Stimulated activated CD4-positive, alpha-beta T cell treated with anti-CD3 and anti-CD28 coated beads, TNF-alpha, amount 100 ng/mL, for 4 hours (primary cell): ENCODE measurements around the gene ACSL5.
A peak's percentile ranks its signal among the peaks of the same experiment; 100 is the strongest.

ENCODE experiments used
- DNase-seq, 3 experiments: peaks; one replicate each; pipeline ENCODE4 v3.0.0-alpha.2; 2020; ENCODE audit warnings: low read depth in 3 of 3

ACSL5 gene

DNA sequence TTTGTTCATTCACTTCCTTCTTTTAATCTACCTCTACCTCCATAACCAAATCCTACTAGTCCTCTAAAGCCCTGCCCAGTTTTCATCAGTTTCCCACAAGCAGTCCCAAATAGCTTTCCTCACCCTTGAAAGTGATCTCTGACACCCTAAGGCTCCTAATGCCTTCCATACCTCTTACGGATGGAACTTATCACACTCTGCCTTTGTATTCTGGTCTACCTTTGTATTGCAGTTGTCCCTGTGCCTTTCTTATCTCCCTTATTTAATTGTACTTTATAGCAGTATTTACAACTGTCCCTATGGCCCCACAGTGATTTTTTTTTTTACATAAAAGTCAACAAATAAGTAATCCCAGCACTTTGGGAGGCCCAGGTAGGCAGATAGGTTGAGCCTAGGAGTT, 33.8 kb downstream of the ACSL5 start:
- DNase-seq: no peak

GRCh38 chr10:112409299-112409698, 35.4 kb downstream of the ACSL5 start:
- no peak for DNase-seq

DNA sequence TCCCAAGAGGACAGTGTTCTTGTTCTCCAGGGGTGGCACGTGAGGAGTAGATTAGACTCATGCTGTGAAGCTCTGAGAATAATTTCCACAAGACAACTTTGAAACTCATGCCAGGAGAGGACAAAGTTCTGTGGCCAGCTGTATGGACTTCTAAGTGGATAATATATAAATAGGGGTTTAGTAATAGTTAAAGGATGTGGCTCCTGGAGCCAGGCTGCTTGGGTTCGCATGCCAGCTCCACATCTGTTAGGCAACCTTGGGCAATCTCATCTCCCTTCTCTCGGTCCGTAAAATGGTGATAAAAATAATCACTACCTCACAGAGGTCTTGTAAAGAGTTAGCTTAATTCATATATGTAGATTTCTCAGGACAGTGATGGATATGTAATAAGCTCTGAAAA, 35.8 kb downstream of the ACSL5 start:
- DNase-seq: no peak

- DNase-seq: no peak
Measured at GRCh38 chr10:112412696-112413095, 38.8 kb downstream of the ACSL5 start.

- DNase-seq: no peak
Measured at GRCh38 chr10:112421731-112422130, 47.8 kb downstream of the ACSL5 start.

- DNase-seq: no peak
Measured at GRCh38 chr10:112424651-112425050, 50.7 kb downstream of the ACSL5 start.

- DNase-seq: no peak
Measured at GRCh38 chr10:112426111-112426510, 52.2 kb downstream of the ACSL5 start.

GRCh38 chr10:112429147-112429546, 55.2 kb downstream of the ACSL5 start:
- DNase-seq: no peak

DNA sequence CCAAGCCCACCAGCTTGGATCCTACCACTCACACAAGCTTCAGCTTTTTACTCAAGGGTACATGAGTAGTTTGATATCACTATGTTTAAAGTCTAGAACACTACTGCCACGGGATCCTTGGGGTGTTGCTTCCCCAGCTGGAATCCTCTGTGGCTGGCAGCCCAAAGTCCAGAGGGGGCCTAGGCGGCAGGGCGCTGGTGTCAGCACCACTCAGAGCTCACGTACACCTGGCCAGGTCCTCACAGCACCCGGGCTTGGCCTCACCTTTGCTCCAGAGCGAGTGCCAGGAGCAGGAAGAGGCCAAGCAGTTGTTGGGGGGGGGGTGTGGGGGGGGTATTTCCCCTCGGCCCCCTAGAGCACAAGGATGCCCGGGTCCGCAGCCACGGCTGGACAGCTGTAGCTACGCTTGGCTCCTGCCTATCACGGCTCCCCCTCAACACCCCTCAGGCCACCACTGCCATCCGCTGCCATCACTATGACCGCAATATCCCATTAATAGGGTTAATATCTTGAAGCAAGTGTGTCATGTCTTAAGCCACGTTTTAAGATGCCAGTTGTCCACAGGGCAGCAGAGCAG, 55.8 kb downstream of the ACSL5 start:
- no peak for DNase-seq

DNA sequence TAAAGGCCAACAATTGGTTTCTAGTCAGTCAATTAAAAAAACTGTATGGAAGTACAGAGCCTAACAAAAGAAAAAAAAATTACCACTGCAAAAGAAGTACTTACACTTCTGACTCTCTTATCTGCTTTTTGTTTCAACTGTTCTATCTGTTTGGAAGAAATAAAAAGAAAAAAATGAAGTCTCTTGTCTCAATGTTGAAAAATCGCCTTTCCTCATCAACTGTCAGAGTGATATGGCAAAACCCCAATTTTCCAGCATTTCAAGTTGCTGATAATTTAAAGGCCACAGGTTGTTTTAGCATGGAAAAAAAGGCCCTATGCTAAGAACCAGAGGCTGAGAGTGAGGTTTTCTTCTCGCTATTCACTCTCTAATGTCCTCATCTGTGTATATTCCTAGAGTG, 59.2 kb downstream of the ACSL5 start:
- no peak for DNase-seq

- no peak for DNase-seq
Measured at GRCh38 chr10:112434988-112435619, 61.2 kb downstream of the ACSL5 start.

DNA sequence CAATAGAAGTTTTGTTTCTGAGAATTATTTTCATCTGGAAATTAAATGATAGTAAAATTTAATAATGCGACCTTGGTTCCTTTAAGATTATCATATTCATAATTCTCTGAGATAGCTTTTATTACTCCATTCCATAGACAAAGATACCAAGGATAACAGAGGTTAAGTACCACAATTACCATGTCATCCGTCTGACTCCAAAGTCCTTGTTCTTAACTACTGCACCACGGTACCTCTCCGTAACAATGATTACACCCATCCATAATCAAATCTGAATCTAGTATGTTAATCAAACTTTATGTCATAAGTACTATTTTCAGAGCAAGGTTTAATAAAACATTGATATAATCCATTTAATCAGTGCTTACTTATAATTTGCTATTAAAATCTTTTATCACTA, 64.4 kb downstream of the ACSL5 start:
- DNase-seq: no peak

DNA sequence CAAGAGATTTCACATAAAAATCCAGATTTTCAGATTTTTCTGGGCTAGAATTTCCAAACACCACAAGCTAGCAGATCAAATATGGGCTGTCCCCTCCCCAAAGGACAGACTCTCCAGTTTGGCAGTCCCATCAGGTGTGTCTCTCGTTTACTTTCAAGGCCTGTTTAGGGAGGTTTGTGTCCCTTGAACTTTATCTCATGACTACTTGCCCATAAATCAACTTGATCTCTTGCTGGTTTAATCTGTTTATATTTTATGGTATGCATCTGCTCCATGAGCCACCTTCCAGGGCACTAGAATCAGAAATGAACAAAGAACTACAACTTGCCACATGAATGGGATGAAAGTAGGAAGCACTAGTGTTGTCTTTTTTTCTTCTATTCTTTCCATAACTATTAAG, 67.6 kb downstream of the ACSL5 start:
- no peak for DNase-seq

DNA sequence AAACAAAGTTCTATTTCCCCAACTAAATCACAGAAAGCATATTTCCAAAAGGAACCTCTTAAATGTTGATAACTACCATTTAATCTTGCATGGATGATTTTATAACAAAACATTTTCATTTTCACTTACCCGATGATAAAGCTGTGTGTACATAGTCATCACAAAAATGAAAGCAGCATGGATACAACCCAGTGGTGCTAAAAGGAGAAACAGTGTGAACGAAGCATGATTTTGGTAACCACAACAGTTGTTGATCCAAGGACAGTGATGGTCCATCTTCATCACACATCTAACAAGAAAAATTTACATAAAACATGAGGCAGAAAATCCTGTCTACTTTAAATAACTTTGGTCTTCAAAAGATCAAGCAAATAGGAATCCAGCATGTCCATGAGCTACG, 68.1 kb downstream of the ACSL5 start:
- DNase-seq: no peak

DNA sequence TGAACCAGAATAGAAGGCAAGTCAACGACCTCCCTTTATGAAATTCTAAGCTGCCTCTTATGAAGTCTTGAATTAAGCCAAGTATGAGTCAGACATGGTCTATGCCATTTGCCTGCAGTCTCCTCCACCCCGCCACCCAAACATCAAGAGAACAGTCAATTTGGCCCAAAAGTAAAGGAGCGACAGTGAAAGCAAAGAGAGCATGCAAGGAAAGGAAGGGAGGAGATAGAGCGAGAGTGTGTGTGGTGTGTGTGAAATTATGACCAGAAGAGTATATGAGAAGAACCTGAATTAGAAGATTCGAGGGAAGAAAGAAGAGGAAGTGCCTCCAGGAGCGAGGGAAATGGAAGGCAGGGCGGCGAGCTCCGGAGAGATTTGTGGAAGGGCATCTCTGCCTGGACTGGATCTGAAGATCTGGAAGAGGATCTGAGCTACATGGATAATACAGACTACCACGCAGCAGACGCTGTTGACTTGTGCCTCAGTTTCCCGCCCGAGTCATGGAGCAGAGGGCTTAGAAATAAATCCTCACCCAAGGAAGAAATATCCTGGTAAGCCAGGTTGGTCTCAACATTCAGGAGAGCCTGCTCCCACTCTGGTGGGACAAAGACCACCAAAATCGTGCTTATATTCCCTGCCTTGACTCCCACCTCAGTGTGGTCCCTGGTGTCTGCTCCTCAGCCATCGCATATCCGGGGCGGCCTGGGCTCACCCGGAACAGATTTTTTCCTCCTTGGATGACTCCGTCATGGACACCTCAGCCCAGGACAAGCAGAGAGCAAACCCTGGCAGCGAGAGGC, 72.3 kb downstream of the ACSL5 start:
- DNase-seq: no peak

DNA sequence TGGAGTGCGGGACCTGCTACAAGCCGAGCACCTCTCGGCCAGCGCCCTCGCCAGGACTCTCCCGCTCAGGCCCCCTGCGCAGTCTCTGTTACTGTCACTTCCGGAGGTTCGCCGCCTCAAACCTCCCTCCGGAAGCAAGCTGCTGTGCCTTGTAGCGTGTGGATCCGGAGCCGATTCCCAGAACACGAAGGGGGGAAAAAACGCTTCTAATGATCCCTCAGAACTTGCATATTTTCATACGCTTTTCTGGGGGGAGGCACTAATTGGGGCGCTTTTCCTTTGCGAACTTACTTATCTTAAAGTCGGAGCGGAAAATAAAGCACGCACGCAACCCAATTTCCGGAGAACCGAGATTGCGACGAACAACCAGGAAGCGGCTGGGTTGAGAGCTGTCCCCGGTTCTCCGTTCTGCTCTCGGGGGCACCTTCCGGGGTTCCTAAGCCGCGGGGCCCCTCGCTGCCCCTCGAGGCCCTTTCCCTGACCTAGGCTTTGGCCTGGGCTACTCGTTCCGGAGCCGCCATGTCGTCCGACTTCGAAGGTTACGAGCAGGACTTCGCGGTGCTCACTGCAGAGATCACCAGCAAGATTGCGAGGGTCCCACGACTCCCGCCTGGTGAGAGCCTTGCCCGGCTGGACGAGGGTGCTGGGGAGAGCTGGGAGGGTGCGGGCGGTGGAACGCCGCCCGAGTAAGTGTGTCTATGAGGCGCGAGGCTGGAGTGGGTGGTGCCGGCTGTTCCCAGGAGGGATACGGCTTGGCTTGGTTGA, 73.1 kb downstream of the ACSL5 start, which contains the start of the genes VTI1A and ZDHHC6:
Gene VTI1A (plus strand): TSS at position 361 of the 765 bp plus-strand sequence. CDS start 159 bp downstream, at position 520.
Gene ZDHHC6 (minus strand): TSS at position 60 of the 765 bp plus-strand sequence. CDS start 1,478 bp downstream, outside the sequence.
- peak; percentile 60 to 62 (median 61) for DNase-seq

DNA sequence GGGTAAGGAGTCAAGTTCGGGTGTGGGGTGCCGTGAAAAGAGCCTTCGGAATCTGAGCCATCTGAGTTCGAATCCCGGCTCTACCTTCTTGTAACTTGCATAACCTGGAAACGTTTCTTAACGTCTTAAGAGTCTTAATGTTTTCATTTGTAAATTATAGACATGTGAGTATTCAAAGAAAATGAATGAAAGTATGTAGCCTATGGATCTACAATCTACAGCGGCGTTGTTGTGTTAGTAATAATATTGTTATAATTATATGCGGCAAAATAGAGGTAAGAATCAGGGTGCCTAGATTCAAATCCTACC, 73.7 kb downstream of the ACSL5 start:
- DNase-seq: no peak

DNA sequence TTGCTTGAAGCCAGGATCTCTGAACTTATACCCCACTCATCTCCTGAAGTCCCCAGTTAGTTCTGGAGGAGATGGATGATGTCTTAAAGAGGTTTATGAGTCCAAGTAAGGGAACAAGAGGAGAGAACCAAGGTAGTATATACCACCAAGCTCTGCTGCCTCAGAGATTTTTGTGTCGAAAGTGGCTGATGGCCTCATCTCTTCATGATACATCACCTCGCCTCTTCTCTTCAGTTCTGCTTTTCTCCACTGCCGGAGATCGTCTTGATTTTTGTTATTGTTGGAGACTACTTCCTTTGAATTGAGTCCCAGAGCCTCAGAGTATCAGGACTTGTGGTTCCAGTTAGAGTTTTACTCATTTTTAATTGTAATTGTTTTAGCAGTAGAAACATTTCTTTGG, 75.0 kb downstream of the ACSL5 start:
- DNase-seq: no peak

DNA sequence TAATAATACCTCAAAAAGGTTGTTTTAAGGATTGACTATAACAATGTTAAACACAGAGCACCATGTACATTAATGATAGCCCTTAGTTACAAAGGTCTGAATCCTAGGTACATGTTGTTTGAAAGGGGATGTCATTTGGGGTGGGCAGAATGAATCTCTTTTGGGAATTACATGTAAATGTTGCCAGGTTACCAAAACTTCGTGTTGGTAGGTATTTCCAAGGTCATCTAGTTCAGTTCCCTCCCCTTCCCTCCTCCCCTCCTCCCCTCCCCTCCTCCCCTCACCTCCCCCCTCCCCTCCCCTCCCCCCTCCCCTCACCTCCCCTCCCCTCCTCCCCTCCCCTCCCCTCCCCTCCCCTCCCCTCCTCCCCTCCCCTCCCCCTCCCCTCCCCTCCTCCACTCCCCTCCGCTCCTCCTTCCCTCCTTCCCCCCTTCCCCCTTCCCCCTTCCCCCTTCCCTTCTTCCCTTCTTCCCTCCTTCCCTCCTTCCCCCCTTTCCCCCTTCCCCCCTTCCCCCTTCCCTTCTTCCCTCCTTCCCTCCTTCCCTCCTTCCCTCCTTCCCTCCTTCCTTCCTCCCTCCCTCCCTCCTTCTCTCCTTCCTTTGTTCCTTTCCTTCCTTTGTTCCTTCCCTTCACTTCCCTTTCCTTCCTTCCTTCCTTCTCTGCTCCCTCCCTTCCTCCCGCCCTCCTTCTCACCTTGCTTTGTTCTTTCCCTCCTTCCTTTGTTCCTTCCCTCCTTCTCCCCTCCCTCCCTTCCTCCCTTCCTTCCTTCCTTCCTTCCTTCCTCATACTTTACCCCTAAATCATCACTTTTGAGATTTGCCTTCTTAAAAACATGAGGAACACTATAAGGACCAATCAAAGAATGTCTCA, 81.2 kb downstream of the ACSL5 start:
- no peak for DNase-seq

DNA sequence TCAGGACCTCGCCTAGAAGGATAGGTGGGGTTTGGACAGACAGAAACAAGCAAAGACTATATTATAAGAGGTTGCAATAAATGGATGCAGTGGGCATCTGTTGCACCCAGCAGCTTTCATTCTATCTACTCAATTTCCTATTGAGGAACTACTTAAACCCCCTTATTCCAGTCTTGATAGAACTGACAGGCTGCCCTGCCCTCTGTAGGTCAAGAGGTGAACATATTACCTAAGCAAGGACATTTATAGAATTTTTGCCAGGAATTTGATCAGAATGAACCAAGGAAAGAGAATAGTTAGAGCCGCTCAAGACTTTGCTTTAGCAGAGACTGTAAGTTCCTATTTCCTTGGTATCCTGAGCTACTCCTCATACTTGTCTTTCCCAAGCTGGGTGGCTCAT, 82.6 kb downstream of the ACSL5 start:
- DNase-seq: no peak

GRCh38 chr10:112460366-112460765, 86.5 kb downstream of the ACSL5 start:
- DNase-seq: no peak
